A172 (cell line): ENCODE measurements around the gene SPZ1. TPM values are rescaled to one million over a fixed set of nuclear protein-coding genes. Genes with fewer than 3 reads are reported as not detected.
"Not testable (repeated sequence)": the region's sequence is repeated elsewhere in the genome, so short reads cannot be mapped to it uniquely, and the experiment has no call there.

Experiments
- DNase-seq: peaks from one replicate; pipeline ENCODE4 v3.0.0-alpha.2; 2015; ENCODE audit warnings: low spot score
- total RNA-seq: library from RNA; depleted of rRNA; stranded (reverse); fragments of >200 nt; shearing (Covaris generic); gene quantifications from 2 replicates; pipeline ENCODE4 v1.2.3, GENCODE V29; 2014; rRNA removed

The SPZ1 gene
- total RNA-seq: not detected in 2 replicates

DNA sequence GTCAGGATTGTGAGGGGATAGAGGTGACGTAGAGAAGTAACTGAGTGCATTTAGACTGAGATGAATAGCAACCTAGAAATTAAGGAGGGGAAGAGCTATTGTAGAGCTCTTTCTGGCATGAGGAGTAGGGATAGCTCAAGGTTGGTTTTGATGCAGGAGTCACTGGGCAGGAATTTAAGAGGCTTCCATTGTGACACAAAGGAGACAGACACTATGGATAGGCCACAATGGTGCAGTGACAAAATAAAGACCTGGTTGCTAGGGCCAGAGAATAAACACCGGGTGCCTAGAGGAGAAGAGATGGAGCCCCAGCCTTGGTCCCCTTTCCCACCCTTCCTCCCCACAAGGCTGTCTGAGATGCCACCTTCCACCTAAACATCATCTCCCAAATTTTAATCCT lies at the start of gene SPZ1:
Gene SPZ1 (plus strand): TSS at position 301 of the 400 bp plus-strand sequence. CDS start 214 bp downstream, outside the sequence.
- DNase-seq: no peak

DNA sequence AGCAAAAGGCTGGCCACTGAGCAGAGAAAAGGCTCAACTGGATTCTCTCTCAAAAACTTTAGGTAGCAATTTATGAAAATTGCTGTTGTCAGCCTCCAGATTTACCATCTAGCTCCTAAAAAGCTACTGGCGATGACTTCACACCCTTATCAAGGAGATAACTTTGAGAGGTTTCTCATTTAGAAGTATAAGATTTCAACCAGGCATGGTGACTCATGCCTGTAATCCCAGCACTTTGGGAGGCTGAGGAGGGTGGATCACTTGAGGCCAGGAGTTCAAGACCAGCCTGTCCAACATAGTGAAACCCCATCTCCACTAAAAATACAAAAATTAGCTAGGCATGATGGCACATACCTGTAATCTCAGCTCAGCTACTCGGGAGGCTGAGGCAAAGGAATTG lies 49.3 kb upstream of the SPZ1 start:
- not testable (repeated sequence) for DNase-seq

DNA sequence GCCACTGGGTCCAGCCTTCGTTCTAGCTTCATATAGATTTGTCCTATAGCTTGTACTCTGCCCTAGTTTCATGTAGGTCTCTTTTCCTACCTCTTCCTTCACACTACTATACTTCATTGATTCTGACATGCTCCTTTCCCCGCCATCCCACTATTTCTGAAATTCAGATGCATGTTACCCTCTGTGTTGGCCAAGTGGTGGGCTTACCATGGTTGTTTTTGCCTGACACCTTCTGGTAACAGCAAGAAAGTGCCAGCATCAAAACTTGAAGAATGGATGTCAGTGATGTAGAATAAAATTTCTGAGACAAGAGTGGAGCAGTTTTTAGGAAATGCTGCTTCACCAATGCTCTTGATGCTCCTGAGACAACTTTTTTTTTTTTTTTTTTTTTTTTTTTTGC lies 44.5 kb upstream of the SPZ1 start:
- DNase-seq: no peak

DNA sequence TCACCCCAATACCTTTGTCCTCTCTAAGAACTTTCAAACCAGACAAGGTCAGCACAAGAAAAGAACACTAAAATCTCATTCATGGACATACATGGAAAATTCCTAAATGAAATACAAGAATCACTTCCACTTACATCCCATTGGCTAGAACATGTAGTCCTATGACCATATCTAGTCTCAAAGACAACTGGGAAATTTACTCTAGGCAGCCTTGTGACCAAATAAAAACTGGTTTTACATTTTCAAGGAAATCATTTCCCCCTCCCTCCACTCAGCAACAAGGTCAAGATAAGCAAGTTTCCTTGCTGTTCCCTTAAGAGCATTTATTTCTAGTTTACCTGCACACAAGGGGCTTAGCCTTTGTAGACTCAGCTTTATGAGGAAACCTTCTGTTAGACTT lies 43.6 kb upstream of the SPZ1 start:
- no peak for DNase-seq

GRCh38 chr5:80277191-80277590 lies 42.6 kb upstream of the SPZ1 start:
- DNase-seq: no peak

DNA sequence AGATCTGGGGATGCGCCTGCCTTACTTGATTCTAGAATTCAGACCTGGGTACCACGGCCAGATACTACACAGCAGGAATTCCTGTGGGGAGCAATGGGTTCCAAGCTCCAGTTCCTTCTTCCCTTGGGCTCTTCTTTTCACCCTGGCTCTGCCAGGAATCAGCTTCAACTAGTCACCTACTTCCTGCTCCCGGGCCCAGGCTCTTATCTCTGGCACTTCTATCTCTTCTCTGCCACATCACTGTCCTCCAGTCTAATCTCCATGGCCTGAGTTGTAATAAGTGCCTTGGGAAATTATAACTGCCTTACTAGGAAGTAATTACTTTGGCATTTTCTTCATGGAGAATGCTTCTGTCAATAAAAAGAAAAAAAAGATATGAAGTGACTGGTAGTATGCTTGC lies 37.7 kb upstream of the SPZ1 start:
- no peak for DNase-seq

GRCh38 chr5:80283360-80283759 lies 36.4 kb upstream of the SPZ1 start:
- DNase-seq: no peak

GRCh38 chr5:80284720-80285119 lies 35.1 kb upstream of the SPZ1 start:
- no peak for DNase-seq

DNA sequence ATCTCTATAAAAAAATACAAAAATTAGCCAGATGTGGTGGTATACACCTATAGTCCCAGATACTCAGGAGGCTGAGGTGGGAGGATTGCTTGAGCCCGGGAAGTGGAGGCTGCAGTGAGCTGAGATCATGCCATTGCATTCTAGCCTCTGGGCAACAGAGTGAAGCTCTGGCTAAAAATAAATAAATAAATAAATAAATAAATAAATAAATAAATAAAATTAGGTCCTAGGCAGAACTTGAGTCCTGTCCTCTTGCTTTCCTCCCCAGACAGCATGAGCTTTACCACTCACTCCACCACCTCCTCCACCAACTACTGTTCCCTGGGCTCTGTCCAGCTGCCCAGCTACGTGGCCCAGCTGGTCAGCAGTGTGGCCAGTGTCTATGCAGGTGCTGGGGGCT lies 31.6 kb upstream of the SPZ1 start:
- no peak for DNase-seq

- DNase-seq: no peak
Measured at GRCh38 chr5:80289320-80289719, 30.5 kb upstream of the SPZ1 start.

- DNase-seq: no peak
Measured at GRCh38 chr5:80291761-80292160, 28.0 kb upstream of the SPZ1 start.

- DNase-seq: no peak
Measured at GRCh38 chr5:80296121-80296520, 23.7 kb upstream of the SPZ1 start.

DNA sequence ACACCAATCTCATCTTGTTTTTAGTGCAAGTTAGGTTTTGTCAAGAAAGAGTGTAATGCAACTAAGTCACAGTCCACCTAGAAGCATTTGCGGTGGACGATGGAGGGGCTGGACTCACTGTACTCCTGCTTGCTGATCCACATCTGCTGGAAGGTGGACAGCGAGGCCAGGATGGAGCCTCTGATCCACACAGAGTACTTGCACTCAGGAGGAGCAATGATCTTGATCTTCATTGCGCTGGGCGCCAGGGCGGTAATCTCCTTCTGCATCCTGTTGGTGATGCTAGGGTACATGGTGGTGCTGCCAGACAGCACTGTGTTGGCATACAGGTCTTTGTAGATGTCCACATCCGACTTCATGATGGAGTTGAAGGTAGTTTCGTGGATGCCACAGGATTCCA lies 20.2 kb upstream of the SPZ1 start:
- no peak for DNase-seq

- DNase-seq: no peak
Measured at GRCh38 chr5:80300125-80300524, 19.7 kb upstream of the SPZ1 start.

- not testable (repeated sequence) for DNase-seq
Measured at GRCh38 chr5:80300796-80301195, 19.0 kb upstream of the SPZ1 start.

DNA sequence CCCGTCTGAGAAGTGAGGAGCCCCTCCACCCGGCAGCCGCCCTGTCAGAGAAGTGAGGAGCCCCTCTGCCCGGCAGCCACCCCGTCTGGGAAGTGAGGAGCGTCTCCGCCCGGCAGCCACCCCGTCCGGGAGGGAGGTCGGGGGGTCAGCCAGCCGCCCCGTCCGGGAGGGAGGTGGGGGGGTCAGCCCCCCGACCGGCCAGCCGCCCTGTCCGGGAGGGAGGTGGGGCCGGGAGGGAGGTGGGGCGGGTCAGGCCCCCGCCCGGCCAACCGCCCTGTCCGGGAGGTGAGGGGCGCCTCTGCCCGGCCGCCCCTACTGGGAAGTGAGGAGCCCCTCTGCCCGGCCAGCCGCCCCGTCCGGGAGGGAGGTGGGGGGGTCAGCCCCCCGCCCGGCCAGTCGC lies 18.5 kb upstream of the SPZ1 start:
- not testable (repeated sequence) for DNase-seq

GRCh38 chr5:80302636-80303035 lies 17.2 kb upstream of the SPZ1 start:
- DNase-seq: no peak

DNA sequence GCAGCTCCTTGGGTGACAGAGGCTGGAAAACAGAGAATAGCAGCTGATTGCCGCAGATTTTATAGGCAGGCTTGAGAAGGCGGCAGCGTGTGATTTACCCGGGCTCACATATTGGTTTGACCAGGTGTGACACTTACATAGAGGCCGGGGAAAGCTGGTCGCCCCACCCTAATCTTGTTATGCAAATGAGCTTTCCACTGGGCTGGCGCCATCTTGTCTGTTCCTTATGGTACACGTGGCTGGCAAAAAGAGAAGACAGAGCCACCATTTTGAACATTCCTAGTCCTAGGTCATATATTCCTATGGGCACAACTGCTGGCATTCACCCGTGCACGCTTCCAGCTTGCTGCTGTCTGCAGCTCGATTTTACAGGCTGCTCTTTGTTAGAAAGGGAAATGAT lies 11.3 kb upstream of the SPZ1 start:
- DNase-seq: no peak

DNA sequence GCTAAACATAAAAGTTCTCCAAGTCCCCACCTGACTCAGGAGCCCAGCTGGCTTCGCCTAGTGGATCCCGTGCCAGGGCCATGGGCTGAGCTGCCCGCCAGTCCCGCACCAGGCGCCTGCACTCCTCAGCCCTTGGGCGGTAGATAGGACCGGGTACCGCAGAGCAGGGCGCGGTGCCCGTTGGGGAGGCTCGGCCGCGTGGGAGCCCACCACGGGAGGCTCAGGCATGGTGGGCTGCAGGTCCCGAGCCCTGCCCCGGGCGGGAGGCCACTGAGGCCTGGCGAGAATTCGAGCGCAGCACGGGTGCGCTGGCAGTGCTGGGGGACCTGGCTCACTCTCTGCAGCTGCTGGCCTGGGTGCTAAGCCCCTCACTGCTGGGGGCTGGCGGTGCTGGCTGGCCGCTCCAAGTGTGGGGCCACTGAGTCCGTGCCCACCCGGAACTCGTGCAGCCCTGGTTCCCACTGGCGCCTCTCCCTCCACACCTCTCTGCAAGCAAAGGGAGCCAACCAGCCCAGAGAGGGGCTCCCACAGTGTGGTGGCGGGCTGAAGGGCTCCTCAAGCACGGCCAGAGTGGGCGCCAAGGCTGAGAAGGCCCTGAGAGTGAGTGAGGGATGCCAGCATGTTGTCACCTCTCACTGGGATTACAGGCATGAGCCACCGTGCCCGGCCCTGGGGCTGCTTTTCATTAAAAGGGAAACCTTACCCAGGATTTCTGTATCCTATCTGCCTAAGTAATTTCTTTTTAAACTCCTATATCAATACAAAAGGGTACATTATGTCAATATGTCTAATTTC lies 9.7 kb upstream of the SPZ1 start:
- no peak for DNase-seq

DNA sequence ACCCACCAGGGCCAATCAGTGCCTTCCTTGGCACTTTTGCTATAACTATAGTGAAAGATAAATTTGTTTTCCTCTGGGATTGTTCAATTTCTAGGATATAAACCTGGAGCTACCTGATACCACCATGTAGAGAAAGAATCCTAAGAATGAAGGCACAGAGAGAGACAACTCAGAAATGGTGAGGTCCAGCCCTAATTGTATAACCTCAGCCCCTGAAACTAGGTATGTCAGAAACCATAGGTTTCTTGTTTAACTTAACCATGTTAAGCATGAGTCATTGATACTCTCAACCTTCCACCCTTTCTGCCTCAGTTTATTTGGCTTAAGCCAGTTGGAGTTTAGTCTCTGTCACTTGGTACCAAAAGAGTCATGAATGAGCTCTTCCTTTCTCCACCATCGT lies 4.6 kb upstream of the SPZ1 start:
- DNase-seq: no peak

DNA sequence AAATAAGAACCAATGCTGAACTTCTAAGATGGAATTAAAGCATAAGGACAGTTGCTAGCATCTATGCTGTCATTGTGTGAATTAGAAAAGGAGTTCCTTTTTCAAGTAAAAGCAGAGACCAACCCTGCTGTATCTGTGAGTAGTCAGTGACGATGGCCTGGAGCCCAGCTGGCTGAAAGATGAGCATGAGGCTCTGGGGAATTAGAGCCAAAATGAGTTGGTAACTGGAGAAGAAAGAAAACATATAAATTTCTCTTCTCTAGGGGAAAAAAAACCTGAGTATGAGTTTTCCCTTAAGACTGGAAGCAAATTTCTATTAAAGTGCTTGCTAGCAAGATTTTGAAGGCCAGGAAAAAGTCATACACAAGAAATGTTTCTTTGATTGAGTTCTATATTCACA lies 1.6 kb upstream of the SPZ1 start:
- no peak for DNase-seq

DNA sequence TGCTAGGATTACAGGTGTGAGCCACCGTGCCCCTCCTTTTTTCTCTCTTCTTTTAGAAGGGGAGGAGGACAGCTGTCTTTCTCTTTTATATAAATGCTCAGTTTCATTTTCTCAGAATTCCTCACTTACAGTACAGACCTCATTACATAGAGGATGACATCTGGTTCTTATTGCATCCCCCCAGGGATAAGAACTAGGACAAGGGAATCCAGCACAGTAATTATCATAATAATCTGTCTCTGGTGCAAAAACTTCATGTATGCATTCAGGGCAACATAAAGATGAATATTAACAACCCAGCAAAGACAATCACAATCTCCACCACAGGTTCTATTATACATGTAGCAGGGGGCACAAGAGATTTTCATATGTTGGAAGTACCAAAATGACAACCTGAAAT lies 5.1 kb downstream of the SPZ1 start:
- no peak for DNase-seq

GRCh38 chr5:80326468-80326867 lies 6.7 kb downstream of the SPZ1 start:
- no peak for DNase-seq

- no peak for DNase-seq
Measured at GRCh38 chr5:80337379-80337778, 17.6 kb downstream of the SPZ1 start.
